Sigmoid colon (tissue), 7 donors: ENCODE measurements around the gene SYNGR4. TPM values are rescaled to one million over a fixed set of nuclear protein-coding genes. Genes with fewer than 3 reads are reported as not detected.
A peak's percentile ranks its signal among the peaks of the same experiment; 100 is the strongest.

Experiments used
- DNase-seq: peaks from one replicate; pipeline ENCODE4 v3.0.0-alpha.2; 2019
- H3K27ac ChIP-seq, 4 donors: fragments of 200-600 bp; sonication (generic); one replicate each; pipeline ENCODE4 v1.5.1; 2016 to 2019; ENCODE audit warnings: mild to moderate bottlenecking in 1 of 4
- H3K27me3 ChIP-seq, 3 donors: fragments of 200-600 bp; sonication (generic); one replicate each; pipeline ENCODE4 v1.5.1; 2019; ENCODE audit warnings: mild to moderate bottlenecking in 1 of 3
- H3K36me3 ChIP-seq, 4 donors: fragments of 200-600 bp; sonication (generic); one replicate each; pipeline ENCODE4 v1.5.1; 2016 to 2019
- H3K4me1 ChIP-seq, 4 donors: fragments of 200-600 bp; sonication (generic); one replicate each; pipeline ENCODE4 v1.5.1; 2017 to 2019
- H3K4me3 ChIP-seq, 4 donors: fragments of 200-600 bp; sonication (generic); one replicate each; pipeline ENCODE4 v1.5.1; 2017 to 2019; ENCODE audit warnings: mild to moderate bottlenecking in 2 of 4, moderate library complexity in 1 of 4
- H3K9me3 ChIP-seq, 4 donors: fragments of 200-600 bp in 3 of 4; sonication (generic) in 3 of 4; one replicate each; pipeline versions ENCODE4 v1.5.1 to v1.6.1; 2013 to 2019
- CTCF ChIP-seq, 4 experiments: fragments of 450-650 bp in 3 of 4; fragments of 200-600 bp in 1 of 4; IDR thresholded peaks; one replicate each; pipeline ENCODE4 v1.5.1; 2016 to 2019; ENCODE audit warnings: antibody characterized with exemption in 4 of 4, mild to moderate bottlenecking in 3 of 4, moderate library complexity in 2 of 4
- EP300 ChIP-seq, 4 donors: sonication (generic); formaldehyde crosslinking; IDR thresholded peaks; one replicate each; pipeline ENCODE4 v1.6.1; 2017; ENCODE audit warnings: antibody characterized with exemption in 4 of 4
- POLR2A ChIP-seq, 2 donors: fragments of 450-650 bp; IDR thresholded peaks; one replicate each; pipeline ENCODE4 v1.6.1; 2016; ENCODE audit warnings: antibody characterized with exemption in 2 of 2, mild to moderate bottlenecking in 2 of 2, moderate library complexity in 2 of 2
- POLR2AphosphoS5 ChIP-seq, 4 donors: sonication (generic); formaldehyde crosslinking; IDR thresholded peaks; one replicate each; pipeline ENCODE4 v1.6.1; 2017; ENCODE audit warnings: antibody characterized with exemption in 4 of 4
- WGBS, 2 donors: extraction: QIAGEN DNeasy Blood & Tissue Kit; methylation state at CpG; one replicate each; pipeline ENCODE4 v1.1.7; 2013; 5-methylcytosine and 5-hydroxymethylcytosine counted together
- intact Hi-C: fragments of 100-400 bp; cut with DNase I; formaldehyde crosslinking; loops from one replicate; pipeline ENCODE4 v1.15.1; 2023
- polyA plus RNA-seq, 3 donors: library from polyadenylated mRNA; stranded (reverse); fragments of 200-250 nt; gene quantifications; one replicate each; pipeline ENCODE4 v1.2.3, GENCODE V29; 2013
- total RNA-seq, 4 donors: library from RNA; depleted of rRNA; stranded (reverse); fragments of >200 nt; gene quantifications; one replicate each; pipeline ENCODE4 v1.1.0, GENCODE V29; 2016
- donor health status: healthy with polysubstance abuse.
- donor health status: Bipolar disorder and iron deficiency.
- donor health status: healthy.

SYNGR4 gene
- total and polyA plus RNA-seq, 7 donors, result 0.25 TPM; not detected in 6

DNA sequence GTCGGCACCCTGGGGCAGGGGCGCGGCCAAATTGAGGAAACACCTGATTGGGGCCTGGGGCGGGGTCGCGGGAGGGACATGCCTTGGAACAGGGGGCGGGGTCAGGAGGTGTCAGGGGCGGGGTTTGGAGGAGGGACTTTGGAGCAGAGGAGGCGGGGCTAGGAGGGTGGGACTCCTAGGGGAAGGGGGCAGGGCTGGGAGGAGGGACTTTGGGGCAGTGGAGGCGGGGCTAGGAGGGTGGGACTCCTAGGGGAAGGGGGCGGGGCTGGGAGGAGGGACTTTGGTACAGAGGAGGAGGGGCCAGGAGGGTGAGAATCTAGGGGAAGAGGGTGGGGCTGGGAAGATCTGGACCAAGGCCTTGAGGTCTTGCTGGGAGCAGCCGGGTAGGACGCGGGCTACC lies 51.2 kb downstream of the SYNGR4 start:
- WGBS, 2 donors, result 6 to 13% methylated on average over 14 of the region's 14 CpGs
- Histone ChIP-seq H3K27ac (no peak overlapping the region), H3K36me3 (no peaks in the 10 kb centered on the region), H3K4me3 (peak overlapping the region in 3 of 4 donors; percentile 12 to 28 (median 21)), H3K27me3 (peaks cover 20 to 41% (median 40%) of the 10 kb centered on the region in 3 donors), H3K4me1 (peaks cover 0 to 13% (median 8%) of the 10 kb centered on the region in 4 donors), H3K9me3 (no peaks in the 10 kb centered on the region)
- intact Hi-C loops, result no loop called here
- DNase-seq, result peak; percentile 84
- TF ChIP-seq CTCF (IDR thresholded peaks at IDR 0.05) (no peak), POLR2AphosphoS5 (IDR thresholded peaks at IDR 0.05) (no peak), POLR2A (IDR thresholded peaks at IDR 0.05) (no peak), EP300 (IDR thresholded peaks at IDR 0.05) (no peak)

GRCh38 chr19:48415806-48416221 lies 51.6 kb downstream of the SYNGR4 start:
- 32 to 40% methylated on average over 30 of the region's 30 CpGs for WGBS, 2 donors
- Histone ChIP-seq H3K4me3 (peak overlapping the region in 1 of 4 donors; percentile 28), H3K27ac (no peak overlapping the region), H3K36me3 (no peaks in the 10 kb centered on the region), H3K4me1 (peaks cover 0 to 13% (median 8%) of the 10 kb centered on the region in 4 donors), H3K9me3 (no peaks in the 10 kb centered on the region), H3K27me3 (peaks cover 20 to 41% (median 40%) of the 10 kb centered on the region in 3 donors)
- intact Hi-C loops, result no loop called here
- DNase-seq, result no peak
- TF ChIP-seq EP300 (IDR thresholded peaks at IDR 0.05) (no peak), POLR2A (IDR thresholded peaks at IDR 0.05) (no peak), POLR2AphosphoS5 (IDR thresholded peaks at IDR 0.05) (no peak), CTCF (IDR thresholded peaks at IDR 0.05) (no peak)

DNA sequence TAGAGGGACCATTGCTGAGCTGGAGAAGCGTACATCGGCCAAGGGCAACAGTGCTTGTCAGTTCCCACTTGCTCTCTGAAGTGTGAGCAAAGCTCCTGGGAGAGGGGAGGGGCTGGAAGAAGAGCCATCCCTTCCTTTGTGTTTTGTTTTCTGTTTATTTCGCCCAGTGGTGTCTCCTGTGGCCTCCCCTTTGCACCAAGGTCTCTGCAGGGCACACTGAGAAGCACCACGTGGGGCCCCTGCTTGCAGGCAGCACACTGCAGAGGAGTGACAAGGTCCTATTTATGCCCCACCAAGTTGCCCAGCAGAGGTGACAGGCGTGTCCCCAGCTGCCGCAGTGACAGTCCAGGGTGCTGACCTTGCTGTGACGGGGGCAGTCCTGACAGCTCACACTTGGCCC lies 53.3 kb downstream of the SYNGR4 start:
- H3K4me3 ChIP-seq, result no peak overlapping the region
- DNase-seq, result no peak
- H3K27ac ChIP-seq, result no peak overlapping the region
- 52 to 79% methylated on average over 7 of the region's 7 CpGs for WGBS, 2 donors
- peaks cover 0 to 13% (median 8%) of the 10 kb centered on the region in 4 donors for H3K4me1 ChIP-seq
- H3K9me3 ChIP-seq, result no peaks in the 10 kb centered on the region
- peaks cover 20 to 41% (median 40%) of the 10 kb centered on the region in 3 donors for H3K27me3 ChIP-seq
- TF ChIP-seq POLR2A (IDR thresholded peaks at IDR 0.05) (no peak), EP300 (IDR thresholded peaks at IDR 0.05) (no peak), POLR2AphosphoS5 (IDR thresholded peaks at IDR 0.05) (no peak)
- no peaks in the 10 kb centered on the region for H3K36me3 ChIP-seq
- intact Hi-C loops, result no loop called here

- Histone ChIP-seq H3K9me3 (no peaks in the 10 kb centered on the region), H3K27me3 (peaks cover 20 to 40% (median 40%) of the 10 kb centered on the region in 3 donors), H3K4me1 (peaks cover 0 to 13% (median 8%) of the 10 kb centered on the region in 4 donors), H3K27ac (no peak overlapping the region), H3K36me3 (no peaks in the 10 kb centered on the region), H3K4me3 (no peak overlapping the region)
- TF ChIP-seq POLR2AphosphoS5 (IDR thresholded peaks at IDR 0.05) (no peak), POLR2A (IDR thresholded peaks at IDR 0.05) (no peak), CTCF (IDR thresholded peaks at IDR 0.05) (no peak), EP300 (IDR thresholded peaks at IDR 0.05) (no peak)
- DNase-seq, result no peak
- intact Hi-C loops, result no loop called here
- WGBS, 2 donors, result 73 to 77% methylated on average over 6 of the region's 6 CpGs
These were observed 54.3 kb downstream of the SYNGR4 start for GRCh38 chr19:48418317-48419064.

DNA sequence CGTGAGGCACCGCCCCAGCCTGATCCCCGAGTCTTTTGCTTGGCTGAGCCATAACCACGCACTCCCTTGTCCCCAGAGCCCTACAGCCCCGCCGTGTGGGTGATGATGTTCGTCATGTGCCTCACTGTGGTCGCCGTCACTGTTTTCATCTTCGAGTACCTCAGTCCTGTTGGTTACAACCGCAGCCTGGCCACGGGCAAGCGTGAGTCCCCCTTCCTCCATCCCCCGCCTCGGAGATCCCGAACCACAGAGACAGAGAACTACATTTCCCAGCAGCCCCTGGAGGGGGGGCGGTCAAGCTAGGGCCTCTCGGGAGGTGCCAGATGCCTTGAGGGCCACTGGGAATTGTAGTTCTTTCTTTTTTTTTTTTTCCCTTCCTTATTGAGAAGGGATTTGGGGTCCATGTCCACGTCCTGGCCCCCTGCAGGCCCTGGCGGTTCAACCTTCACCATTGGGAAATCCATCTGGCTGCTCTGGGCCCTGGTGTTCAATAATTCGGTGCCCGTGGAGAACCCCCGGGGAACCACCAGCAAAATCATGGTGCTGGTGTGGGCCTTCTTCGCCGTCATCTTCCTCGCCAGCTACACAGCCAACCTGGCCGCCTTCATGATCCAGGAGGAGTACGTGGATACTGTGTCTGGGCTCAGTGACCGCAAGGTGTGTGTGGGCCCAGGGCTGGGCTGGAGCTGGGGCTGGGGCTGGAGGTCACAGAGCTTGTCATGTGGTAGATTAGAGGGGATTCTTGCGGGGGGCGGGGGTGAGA lies 55.2 kb downstream of the SYNGR4 start:
- H3K27me3 ChIP-seq, result peaks cover 18 to 32% (median 32%) of the 10 kb centered on the region in 3 donors

More for the DNA sequence above, 55.2 kb downstream of the SYNGR4 start:
- TF ChIP-seq POLR2A (IDR thresholded peaks at IDR 0.05), result no peak
- intact Hi-C loops, result no loop called here
- H3K9me3 ChIP-seq, result no peaks in the 10 kb centered on the region
- 62 to 78% methylated on average over 31 of the region's 31 CpGs for WGBS, 2 donors
- H3K36me3 ChIP-seq, result no peaks in the 10 kb centered on the region
- no peak overlapping the region for H3K4me3 ChIP-seq
- peaks cover 0 to 12% (median 8%) of the 10 kb centered on the region in 4 donors for H3K4me1 ChIP-seq
- peak; percentile 71 for DNase-seq
- no peak overlapping the region for H3K27ac ChIP-seq
